Type B pancreatic cell (in vitro differentiated cells): ENCODE data around the gene ZDHHC8. TPM values are rescaled to one million over a fixed set of nuclear protein-coding genes. Genes with fewer than 3 reads are reported as not detected.

Experiments used
- DNase-seq: peaks from one replicate; pipeline ENCODE4 v3.0.0; 2021; ENCODE audit warnings: mixed read lengths; ENCODE audit not compliant: unreplicated experiment; ENCODE audit errors: extremely low spot score
- H3K27ac Mint-ChIP-seq: 2 replicates; pipeline ENCODE4 v1.8.0; 2021; ENCODE audit warnings: mild to moderate bottlenecking, mixed read lengths
- H3K27me3 Mint-ChIP-seq: 2 replicates; pipeline ENCODE4 v1.8.0; 2021; ENCODE audit warnings: mixed read lengths
- H3K36me3 Mint-ChIP-seq: 2 replicates; pipeline ENCODE4 v1.8.0; 2021; ENCODE audit warnings: mixed read lengths
- H3K4me1 Mint-ChIP-seq: one replicate; pipeline ENCODE4 v1.8.0; 2021; ENCODE audit warnings: mixed read lengths; ENCODE audit not compliant: unreplicated experiment
- H3K4me3 Mint-ChIP-seq: 2 replicates; pipeline ENCODE4 v1.8.0; 2021; ENCODE audit warnings: mild to moderate bottlenecking, mixed read lengths
- H3K9me3 Mint-ChIP-seq: 2 replicates; pipeline ENCODE4 v1.8.0; 2021; ENCODE audit warnings: mixed read lengths
- total RNA-seq: library from RNA; stranded (reverse); gene quantifications from 2 replicates; pipeline ENCODE4 v1.2.1, GENCODE V29; 2021; ENCODE audit warnings: low replicate concordance
- TF ChIP-seq, protein P1 (sequence below): fragments of 200-600 bp; sonication (generic); conservative IDR thresholded peaks from 2 replicates; pipeline ENCODE4 v1.5.0; 2021; ENCODE audit warnings: antibody characterized with exemption, mild to moderate bottlenecking

Gene ZDHHC8
- total RNA-seq, 1 donor from 2014 or later: 73.6 TPM

- no peaks in the 10 kb centered on the region for H3K27me3 Mint-ChIP-seq
- peaks cover 7% of the 10 kb centered on the region for H3K4me1 Mint-ChIP-seq
- no peak overlapping the region for H3K4me3 Mint-ChIP-seq
- peaks cover 44% of the 10 kb centered on the region for H3K36me3 Mint-ChIP-seq
- H3K27ac Mint-ChIP-seq: no peak overlapping the region
- no peaks in the 10 kb centered on the region for H3K9me3 Mint-ChIP-seq
- TF ChIP-seq, protein P1, sequence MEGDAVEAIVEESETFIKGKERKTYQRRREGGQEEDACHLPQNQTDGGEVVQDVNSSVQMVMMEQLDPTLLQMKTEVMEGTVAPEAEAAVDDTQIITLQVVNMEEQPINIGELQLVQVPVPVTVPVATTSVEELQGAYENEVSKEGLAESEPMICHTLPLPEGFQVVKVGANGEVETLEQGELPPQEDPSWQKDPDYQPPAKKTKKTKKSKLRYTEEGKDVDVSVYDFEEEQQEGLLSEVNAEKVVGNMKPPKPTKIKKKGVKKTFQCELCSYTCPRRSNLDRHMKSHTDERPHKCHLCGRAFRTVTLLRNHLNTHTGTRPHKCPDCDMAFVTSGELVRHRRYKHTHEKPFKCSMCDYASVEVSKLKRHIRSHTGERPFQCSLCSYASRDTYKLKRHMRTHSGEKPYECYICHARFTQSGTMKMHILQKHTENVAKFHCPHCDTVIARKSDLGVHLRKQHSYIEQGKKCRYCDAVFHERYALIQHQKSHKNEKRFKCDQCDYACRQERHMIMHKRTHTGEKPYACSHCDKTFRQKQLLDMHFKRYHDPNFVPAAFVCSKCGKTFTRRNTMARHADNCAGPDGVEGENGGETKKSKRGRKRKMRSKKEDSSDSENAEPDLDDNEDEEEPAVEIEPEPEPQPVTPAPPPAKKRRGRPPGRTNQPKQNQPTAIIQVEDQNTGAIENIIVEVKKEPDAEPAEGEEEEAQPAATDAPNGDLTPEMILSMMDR: no peak
- no peak for DNase-seq
Measured at GRCh38 chr22:20089226-20089976, 42.2 kb upstream of the ZDHHC8 start.

DNA sequence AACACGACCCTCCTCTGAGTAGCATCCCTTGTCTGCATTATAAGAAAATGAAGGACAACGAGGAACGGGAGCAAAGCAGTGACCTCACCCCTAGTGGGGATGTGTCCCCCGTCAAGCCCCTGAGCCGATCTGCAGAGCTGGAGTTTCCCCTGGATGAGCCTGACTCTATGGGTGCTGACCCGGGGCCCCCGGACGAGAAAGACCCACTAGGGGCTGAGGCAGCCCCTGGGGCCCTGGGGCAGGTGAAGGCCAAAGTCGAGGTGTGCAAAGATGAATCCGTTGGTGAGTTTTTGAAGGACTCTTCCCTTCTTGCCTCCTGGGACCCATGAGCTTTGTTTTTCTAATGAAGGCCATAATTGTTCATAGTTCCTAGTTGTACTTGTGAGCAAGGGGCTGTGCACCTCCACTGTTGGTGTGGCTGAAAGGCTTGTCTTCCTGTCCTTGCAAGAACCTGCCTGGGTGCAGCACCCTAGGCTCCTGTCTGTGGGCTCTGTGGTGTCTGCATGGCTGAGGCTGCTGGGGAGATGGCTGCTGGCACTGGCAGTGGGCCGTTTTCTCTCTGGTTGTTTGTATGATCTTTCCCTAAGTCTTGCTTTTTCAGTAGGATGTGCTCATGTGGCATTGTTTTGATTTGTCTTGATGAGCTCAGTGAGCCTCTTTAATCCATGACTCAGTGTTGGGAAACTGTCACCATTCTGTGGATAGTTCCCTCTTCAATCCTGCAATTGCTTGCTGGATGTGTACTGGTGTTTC, 41.5 kb upstream of the ZDHHC8 start:
- Mint-ChIP-seq H3K27ac (no peak overlapping the region), H3K4me3 (no peak overlapping the region), H3K27me3 (no peaks in the 10 kb centered on the region), H3K36me3 (peaks cover 49% of the 10 kb centered on the region), H3K9me3 (no peaks in the 10 kb centered on the region), H3K4me1 (no peaks in the 10 kb centered on the region)
- TF ChIP-seq, protein P1: no peak
- DNase-seq: no peak

GRCh38 chr22:20090730-20091240, 40.8 kb upstream of the ZDHHC8 start:
- Mint-ChIP-seq H3K9me3 (no peaks in the 10 kb centered on the region), H3K27me3 (no peaks in the 10 kb centered on the region), H3K4me3 (no peak overlapping the region), H3K4me1 (no peaks in the 10 kb centered on the region), H3K36me3 (peaks cover 55% of the 10 kb centered on the region), H3K27ac (no peak overlapping the region)
- no peak for DNase-seq
- TF ChIP-seq, protein P1: no peak

DNA sequence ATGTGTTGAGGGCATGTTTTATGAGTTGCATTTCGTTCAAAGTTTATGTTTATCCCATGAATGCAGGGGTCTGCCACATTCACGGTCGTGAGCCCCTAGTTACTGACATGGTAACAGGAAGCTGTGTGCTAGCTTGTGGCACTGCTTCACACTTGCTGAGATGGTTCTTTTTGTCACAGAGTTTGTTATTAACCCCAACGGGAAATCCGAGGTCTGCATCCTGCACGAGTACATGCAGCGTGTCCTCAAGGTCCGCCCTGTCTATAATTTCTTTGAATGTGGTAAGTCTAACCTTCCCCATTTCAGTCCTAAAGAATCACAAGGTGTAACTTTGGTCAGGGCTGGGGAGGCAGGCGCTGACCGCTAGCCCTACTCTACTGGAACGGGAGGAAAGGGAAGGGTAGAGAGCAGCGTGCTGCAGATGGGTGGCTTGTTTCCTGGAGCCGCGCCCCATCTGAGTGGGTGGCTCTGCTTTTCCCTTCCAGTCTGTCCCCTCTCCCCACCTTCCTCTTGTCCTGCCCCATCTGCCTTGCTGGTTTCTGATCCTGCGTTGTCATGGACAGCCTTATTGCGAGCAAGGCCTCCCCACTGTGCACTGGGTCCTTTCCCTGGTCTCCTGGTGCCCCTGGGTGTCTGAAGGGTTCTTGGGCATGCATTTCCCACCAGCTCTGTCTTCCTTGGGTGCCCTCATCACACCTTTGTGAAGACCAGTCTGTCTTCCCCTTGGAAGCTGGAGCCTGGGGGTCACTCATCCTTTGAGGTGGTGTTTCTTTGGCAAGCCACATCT, 39.7 kb upstream of the ZDHHC8 start:
- Mint-ChIP-seq H3K27me3 (no peaks in the 10 kb centered on the region), H3K4me3 (no peak overlapping the region), H3K27ac (no peak overlapping the region), H3K36me3 (peaks cover 60% of the 10 kb centered on the region), H3K9me3 (no peaks in the 10 kb centered on the region), H3K4me1 (no peaks in the 10 kb centered on the region)
- TF ChIP-seq, protein P1: no peak
- no peak for DNase-seq

GRCh38 chr22:20092477-20092854, 39.1 kb upstream of the ZDHHC8 start:
- H3K36me3 Mint-ChIP-seq: peaks cover 59% of the 10 kb centered on the region
- no peak overlapping the region for H3K27ac Mint-ChIP-seq
- DNase-seq: no peak
- no peaks in the 10 kb centered on the region for H3K4me1 Mint-ChIP-seq
- no peaks in the 10 kb centered on the region for H3K9me3 Mint-ChIP-seq
- no peak overlapping the region for H3K4me3 Mint-ChIP-seq
- no peaks in the 10 kb centered on the region for H3K27me3 Mint-ChIP-seq
- TF ChIP-seq, protein P1: no peak
